ENCODE data around the gene NABP2. TPM values are rescaled to one million over a fixed set of nuclear protein-coding genes. Genes with fewer than 3 reads are reported as not detected.

NABP2 gene
- 25.4 TPM in 2 replicates for total RNA-seq

DNA sequence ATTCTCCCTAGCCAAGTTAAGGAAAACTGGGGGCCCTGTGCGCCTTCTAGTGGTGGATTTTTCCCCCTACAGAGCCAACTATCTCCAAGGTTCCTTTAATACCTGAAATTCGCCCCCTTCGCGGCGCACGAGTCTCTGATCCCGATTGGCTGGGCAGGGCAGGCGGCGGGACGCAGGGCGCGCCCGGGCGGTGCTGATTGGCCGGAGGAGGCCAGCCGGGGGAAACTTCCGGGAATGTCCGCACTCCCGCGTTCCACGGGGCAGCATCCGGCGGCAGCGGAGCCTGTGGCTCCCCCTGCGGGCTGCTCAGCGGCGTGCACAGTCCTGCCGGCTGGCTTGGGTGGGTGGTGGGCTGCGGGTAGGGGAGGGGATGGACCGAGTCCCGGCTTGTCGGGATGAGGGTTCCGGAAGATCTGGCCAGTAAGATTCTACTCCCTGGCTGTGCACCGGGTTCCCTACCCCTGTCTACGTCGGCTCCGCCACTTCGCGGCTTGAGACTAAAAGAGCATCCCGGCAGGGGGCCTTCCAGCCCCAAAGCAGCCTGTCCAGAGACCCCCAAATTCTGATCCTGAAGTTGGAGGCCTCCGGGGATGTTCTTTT is at the start of gene NABP2:
Gene NABP2, plus strand, starts transcription at position 241 of the 600 bp plus-strand sequence. CDS start 515 bp downstream, outside the sequence.

DNA sequence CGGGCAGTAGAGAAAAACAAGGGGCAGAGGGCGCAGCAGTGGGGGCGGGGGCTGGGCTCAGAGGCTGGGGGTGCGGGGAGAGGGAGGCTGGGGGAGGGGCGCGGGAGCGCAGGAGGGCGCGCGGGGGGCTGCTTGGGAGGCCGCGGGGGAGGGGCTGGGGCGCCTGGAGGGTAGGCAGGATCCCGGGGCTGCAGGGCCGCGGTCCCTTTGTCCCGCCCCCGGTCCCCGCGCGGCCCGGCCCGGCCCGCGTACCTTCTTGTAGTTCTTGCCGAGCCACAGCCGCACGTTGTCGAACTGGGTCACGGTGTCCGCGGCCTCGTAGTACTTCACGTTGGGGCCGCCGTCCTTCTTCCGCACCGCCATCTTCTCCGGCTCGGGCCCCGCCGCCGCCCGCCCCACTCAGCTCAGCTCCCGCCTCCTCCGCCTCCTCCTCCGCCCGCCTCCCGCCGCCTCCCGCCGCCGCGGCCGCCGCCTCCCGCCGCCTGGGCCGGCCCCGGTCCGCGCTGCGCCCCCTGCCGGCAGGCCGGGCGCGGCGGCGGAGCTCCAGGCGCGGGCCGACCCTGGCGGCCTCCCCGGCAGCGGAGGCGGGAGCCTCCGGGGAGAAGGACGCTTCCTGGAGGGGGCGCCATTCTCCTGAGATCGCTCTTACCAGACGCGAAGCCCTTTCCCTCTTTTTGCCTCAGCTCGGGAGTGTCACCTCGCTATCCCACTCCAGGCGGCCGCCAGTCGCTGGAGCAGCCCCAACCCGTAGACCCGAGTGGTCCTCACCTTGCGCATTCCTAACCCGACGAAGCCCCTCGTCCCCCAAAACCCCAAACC is 34.8 kb upstream of the NABP2 start, which contains the start of gene SMARCC2:
Gene SMARCC2, minus strand, starts transcription at position 385 of the 819 bp plus-strand sequence. Its CDS starts 22 bp downstream, at position 363.

DNA sequence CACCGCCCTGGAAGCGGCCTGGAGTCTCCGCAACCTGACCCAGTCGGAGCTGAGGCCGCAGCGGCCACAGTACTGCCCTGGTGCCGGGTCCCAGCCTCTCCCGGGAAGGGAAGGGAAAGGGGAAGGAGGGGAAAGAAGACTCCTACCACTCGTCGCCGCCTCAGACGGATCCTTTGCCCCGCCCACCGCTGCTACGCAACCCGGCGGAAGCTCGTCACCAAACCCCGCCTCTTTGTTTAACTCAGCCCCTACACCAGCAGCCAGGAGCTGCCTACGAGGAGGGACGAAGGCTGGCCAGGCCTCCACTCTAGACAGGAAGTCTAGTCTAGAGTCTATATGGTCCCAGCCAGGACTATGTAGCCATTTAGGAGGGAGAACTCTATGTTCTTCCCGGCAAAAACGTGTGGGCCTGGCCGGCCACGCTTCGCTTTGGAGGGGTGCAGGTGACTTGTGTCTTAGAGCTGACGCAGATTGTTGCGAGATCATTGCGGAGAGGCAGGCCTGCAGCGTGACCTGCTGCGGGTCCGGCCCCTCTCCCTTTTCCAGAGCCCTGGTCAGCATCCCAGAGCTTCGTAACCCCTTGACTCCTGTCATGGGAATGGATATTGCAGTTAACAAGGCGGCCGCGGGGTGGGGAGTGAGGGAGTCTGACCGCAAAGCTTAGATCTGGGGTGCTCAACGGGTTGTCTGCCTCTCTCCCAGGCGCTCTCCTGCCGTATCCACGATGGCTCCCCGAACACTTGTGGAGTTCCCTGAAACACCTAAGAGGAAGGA is 2.2 kb upstream of the NABP2 start, which contains the start of gene RNF41:
Gene RNF41, minus strand, starts transcription at position 166 of the 774 bp plus-strand sequence. CDS start 7,875 bp downstream, outside the sequence.

DNA sequence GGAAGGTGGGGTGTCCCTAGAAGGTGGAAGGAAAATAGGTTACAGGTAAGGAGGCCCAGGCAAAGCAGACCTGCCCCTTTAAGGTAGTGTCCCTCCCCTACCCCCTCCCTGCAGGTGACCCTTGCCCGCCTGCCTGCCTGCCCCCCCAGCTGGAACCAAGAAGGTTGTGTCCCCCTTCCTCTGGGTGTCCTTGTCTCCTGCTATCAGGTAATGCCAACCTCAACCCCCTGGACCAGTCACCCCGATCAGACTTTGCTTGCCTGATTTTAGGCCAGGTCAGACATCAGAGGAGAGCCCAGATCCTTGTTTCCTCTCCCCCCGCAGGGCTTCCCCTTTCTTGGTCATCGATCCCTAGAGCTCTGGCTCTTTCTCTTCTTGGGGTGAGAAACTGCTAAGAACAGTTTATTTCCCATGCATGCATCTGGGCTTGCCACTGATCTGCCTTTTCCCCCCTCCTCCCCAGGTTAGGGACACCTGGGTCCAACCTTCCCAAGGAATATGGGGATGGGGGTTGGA is 5.8 kb downstream of the NABP2 start, which contains the start of gene SLC39A5:
Gene SLC39A5, plus strand, starts transcription at position 136 of the 516 bp plus-strand sequence. CDS start 1,224 bp downstream, outside the sequence.

DNA sequence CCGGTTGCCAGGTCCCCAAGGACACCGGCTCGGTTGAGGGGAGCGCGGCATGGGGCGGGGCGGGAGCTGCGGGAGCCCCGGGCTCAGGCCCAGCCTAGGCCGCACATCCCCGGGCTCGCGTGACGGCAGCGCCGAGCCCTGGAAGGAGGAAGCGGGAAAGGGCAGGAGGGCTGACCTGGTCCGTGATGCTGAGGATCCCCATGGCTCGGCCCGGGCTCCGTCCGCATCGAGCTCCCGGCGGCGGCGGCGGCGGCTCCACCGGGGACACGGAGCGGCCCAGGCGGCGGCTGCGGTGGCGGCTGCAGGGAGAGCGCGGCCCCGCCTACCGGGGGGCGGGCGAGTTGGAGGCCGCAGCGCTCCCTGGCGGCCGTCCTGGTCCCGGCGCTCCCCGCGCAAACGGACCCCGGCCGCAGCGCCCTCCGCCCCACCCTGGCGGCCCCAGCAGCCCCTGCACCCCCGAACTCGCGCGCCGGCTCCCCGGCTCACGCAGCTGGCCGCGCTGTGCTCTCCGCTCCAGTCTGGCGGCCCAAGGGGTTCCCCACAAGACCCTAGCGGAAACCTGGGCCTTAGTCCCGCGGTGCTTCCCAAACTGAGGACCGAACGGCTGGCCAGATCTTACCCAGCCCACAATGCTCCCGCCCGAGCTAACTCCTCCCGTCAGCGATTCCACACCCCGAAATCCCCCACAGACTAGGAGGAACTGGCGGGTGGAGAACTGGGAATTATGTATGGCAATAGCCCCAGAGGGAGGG is 34.1 kb downstream of the NABP2 start, which contains the start of gene ANKRD52:
Gene ANKRD52, minus strand, starts transcription at position 317 of the 752 bp plus-strand sequence. Its CDS starts 115 bp downstream, at position 202.

DNA sequence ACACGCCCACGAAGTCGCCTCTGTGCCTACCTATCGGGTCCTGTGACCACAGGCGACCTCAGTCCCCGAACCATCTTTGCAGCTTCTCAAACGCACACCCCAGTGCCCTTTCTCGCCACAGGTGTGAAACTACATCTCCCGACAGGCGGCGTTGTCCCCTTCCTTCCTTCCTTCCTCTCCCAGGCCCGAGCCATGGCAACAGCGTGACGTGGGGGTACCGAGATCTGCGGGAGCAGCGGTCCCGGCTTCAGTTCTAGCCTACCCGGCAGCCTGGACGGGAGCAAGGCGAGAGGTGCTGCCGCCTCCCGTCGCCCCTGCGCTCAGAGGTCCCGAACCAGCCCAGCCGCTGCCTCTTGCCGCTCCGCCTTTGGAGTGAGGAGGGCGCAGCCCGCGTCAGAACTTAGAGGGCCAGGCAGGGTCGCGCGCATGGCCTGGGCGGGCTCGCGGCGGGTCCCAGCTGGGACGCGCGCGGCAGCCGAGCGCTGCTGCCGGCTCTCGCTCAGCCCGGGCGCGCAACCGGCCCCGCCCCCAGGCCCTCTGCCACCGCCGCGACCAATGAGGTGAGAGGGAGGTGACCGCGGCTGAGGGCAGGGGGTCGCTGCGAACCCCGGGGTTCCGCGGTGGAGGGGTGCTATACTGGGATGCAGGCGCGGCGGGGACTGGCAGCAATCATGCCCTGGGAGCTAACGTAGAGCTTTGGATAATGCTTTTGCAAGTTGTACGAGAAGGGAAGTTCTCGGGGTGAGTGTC is 42.7 kb downstream of the NABP2 start, which contains the start of gene COQ10A:
Gene COQ10A, plus strand, starts transcription at position 250 of the 750 bp plus-strand sequence. Its CDS starts 177 bp downstream, at position 427.

Other genes starting within 250 kb of the NABP2 start
- 12.6 and 13.0 TPM in 2 replicates for gene SUOX, start 227.1 kb upstream of the NABP2 start, total RNA-seq
- gene IKZF4, start 203.3 kb upstream of the NABP2 start, total RNA-seq, result 2.4 and 2.7 TPM in 2 replicates
- 30.0 and 59.0 TPM in 2 replicates for gene RPS26, start 182.4 kb upstream of the NABP2 start, total RNA-seq
- 0.10 and 0.52 TPM in 2 replicates for gene ERBB3, start 144.2 kb upstream of the NABP2 start, total RNA-seq
- 82.9 and 117 TPM in 2 replicates for gene PA2G4, start 119.8 kb upstream of the NABP2 start, total RNA-seq
- gene RPL41, start 107.7 kb upstream of the NABP2 start, total RNA-seq, result 1,763 and 2,202 TPM in 2 replicates
- gene ZC3H10, start 106.1 kb upstream of the NABP2 start, total RNA-seq, result 5.3 and 5.5 TPM in 2 replicates
- gene ESYT1, start 96.1 kb upstream of the NABP2 start, total RNA-seq, result 237 and 257 TPM in 2 replicates
- gene MYL6B, start 71.8 kb upstream of the NABP2 start, total RNA-seq, result 56.4 and 58.6 TPM in 2 replicates
- gene MYL6, start 66.0 kb upstream of the NABP2 start, total RNA-seq, result 850 and 1,190 TPM in 2 replicates
- 55.4 and 57.7 TPM in 2 replicates for gene SMARCC2, start 34.9 kb upstream of the NABP2 start, total RNA-seq
- 154 and 182 TPM in 2 replicates for gene RNF41, start 2.4 kb upstream of the NABP2 start, total RNA-seq
- 0.20 and 0.40 TPM in 2 replicates for gene SLC39A5, start 5.7 kb downstream of the NABP2 start, total RNA-seq
- gene ANKRD52, start 34.0 kb downstream of the NABP2 start, total RNA-seq, result 30.0 and 41.4 TPM in 2 replicates
- gene COQ10A, start 42.6 kb downstream of the NABP2 start, total RNA-seq, result 6.3 and 8.2 TPM in 2 replicates
- gene CS, start 76.0 kb downstream of the NABP2 start, total RNA-seq, result 133 and 159 TPM in 2 replicates
- 58.6 and 100 TPM in 2 replicates for gene CNPY2, start 91.6 kb downstream of the NABP2 start, total RNA-seq
- 27.6 and 30.9 TPM in 2 replicates for gene PAN2, start 109.7 kb downstream of the NABP2 start, total RNA-seq
- gene IL23A, start 114.5 kb downstream of the NABP2 start, total RNA-seq, result not detected in 2 replicates
- gene STAT2, start 135.8 kb downstream of the NABP2 start, total RNA-seq, result 229 and 230 TPM in 2 replicates
- not detected in 2 replicates for gene APOF, start 138.5 kb downstream of the NABP2 start, total RNA-seq
- gene TIMELESS, start 225.1 kb downstream of the NABP2 start, total RNA-seq, result 6.7 and 7.2 TPM in 2 replicates
- gene MIP, start 230.3 kb downstream of the NABP2 start, total RNA-seq, result 0.13 TPM in 1 of 2 replicates, not detected in the other
- gene SPRYD4, start 244.2 kb downstream of the NABP2 start, total RNA-seq, result 1.2 and 1.9 TPM in 2 replicates